IMR-90 (cell line): ENCODE measurements around the gene APOE.

ENCODE experiments used
- BHLHE40 ChIP-seq: fragments of 150-350 bp; IDR thresholded peaks from 2 replicates; pipeline ENCODE4 v1.6.1; 2016; ENCODE audit warnings: mild to moderate bottlenecking, low read depth, low read length
- CEBPB ChIP-seq: IDR thresholded peaks from 2 replicates; pipeline ENCODE4 v1.6.1; 2012; ENCODE audit warnings: low read depth, low read length, improper control_type of control experiment
- CHD1 ChIP-seq: IDR thresholded peaks from 2 replicates; pipeline ENCODE4 v1.6.1; 2012; ENCODE audit warnings: low read depth, low read length, improper control_type of control experiment
- MAFK ChIP-seq: IDR thresholded peaks from 2 replicates; pipeline ENCODE4 v1.6.1; 2012; ENCODE audit warnings: low read depth, low read length, improper control_type of control experiment
- MAZ ChIP-seq: IDR thresholded peaks from 2 replicates; pipeline ENCODE4 v1.6.1; 2012; ENCODE audit warnings: low read depth, mild to moderate bottlenecking, low read length, improper control_type of control experiment, moderate library complexity, borderline replicate concordance
- MXI1 ChIP-seq: IDR thresholded peaks from 2 replicates; pipeline ENCODE4 v1.6.1; 2012; ENCODE audit warnings: low read depth, mild to moderate bottlenecking, low read length, moderate library complexity, borderline replicate concordance
- NFE2L2 ChIP-seq: fragments of 150-350 bp; IDR thresholded peaks from 2 replicates; pipeline ENCODE4 v1.6.1; 2016; ENCODE audit warnings: low read depth, mild to moderate bottlenecking, low read length
- POLR2A ChIP-seq: IDR thresholded peaks from 2 replicates; pipeline ENCODE4 v1.6.1; 2012; ENCODE audit warnings: mild to moderate bottlenecking, low read depth, low read length
- RAD21 ChIP-seq: IDR thresholded peaks from 2 replicates; pipeline ENCODE4 v1.6.1; 2012; ENCODE audit warnings: low read length, improper control_type of control experiment
- RFX5 ChIP-seq: IDR thresholded peaks from 2 replicates; pipeline ENCODE4 v1.8.0; 2012; ENCODE audit warnings: low read depth, mild to moderate bottlenecking, low read length, moderate library complexity
- SMC3 ChIP-seq: fragments of 150-350 bp; IDR thresholded peaks from 2 replicates; pipeline ENCODE4 v1.6.1; 2016; ENCODE audit warnings: low read depth, mild to moderate bottlenecking, antibody characterized with exemption, low read length, moderate library complexity
- USF2 ChIP-seq: fragments of 150-350 bp; IDR thresholded peaks from 2 replicates; pipeline ENCODE4 v1.6.1; 2017; ENCODE audit warnings: mild to moderate bottlenecking, antibody characterized with exemption, low read length, low read depth
- TF ChIP-seq, protein P1 (sequence below): conservative IDR thresholded peaks from 2 replicates; pipeline ENCODE4 v1.5.1; 2012; ENCODE audit warnings: mild to moderate bottlenecking, low read depth, low read length, improper control_type of control experiment
- TF ChIP-seq, protein P2 (sequence below): fragments of 150-350 bp; IDR thresholded peaks from 2 replicates; pipeline ENCODE4 v1.6.1; 2016; ENCODE audit warnings: low read depth, mild to moderate bottlenecking, low read length, moderate library complexity, borderline replicate concordance

- TF ChIP-seq, protein P1, sequence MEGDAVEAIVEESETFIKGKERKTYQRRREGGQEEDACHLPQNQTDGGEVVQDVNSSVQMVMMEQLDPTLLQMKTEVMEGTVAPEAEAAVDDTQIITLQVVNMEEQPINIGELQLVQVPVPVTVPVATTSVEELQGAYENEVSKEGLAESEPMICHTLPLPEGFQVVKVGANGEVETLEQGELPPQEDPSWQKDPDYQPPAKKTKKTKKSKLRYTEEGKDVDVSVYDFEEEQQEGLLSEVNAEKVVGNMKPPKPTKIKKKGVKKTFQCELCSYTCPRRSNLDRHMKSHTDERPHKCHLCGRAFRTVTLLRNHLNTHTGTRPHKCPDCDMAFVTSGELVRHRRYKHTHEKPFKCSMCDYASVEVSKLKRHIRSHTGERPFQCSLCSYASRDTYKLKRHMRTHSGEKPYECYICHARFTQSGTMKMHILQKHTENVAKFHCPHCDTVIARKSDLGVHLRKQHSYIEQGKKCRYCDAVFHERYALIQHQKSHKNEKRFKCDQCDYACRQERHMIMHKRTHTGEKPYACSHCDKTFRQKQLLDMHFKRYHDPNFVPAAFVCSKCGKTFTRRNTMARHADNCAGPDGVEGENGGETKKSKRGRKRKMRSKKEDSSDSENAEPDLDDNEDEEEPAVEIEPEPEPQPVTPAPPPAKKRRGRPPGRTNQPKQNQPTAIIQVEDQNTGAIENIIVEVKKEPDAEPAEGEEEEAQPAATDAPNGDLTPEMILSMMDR: 0 out of 2 replicates have a peak, but pooled peaks have one; percentile 1
- TF ChIP-seq, protein P2, sequence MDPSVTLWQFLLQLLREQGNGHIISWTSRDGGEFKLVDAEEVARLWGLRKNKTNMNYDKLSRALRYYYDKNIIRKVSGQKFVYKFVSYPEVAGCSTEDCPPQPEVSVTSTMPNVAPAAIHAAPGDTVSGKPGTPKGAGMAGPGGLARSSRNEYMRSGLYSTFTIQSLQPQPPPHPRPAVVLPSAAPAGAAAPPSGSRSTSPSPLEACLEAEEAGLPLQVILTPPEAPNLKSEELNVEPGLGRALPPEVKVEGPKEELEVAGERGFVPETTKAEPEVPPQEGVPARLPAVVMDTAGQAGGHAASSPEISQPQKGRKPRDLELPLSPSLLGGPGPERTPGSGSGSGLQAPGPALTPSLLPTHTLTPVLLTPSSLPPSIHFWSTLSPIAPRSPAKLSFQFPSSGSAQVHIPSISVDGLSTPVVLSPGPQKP: 0 out of 2 replicates have a peak, but pooled peaks have one; percentile 57
- TF ChIP-seq USF2: no peak
- TF ChIP-seq MXI1: no peak
- TF ChIP-seq POLR2A: peak; percentile 70
- TF ChIP-seq MAZ: peak; percentile 91; the same call in 1 of the 2 replicates
- no peak for TF ChIP-seq SMC3
- TF ChIP-seq CHD1: no peak
- TF ChIP-seq RAD21: 0 out of 2 replicates have a peak, but pooled peaks have one; percentile 14
- peak; percentile 31; the same call in 1 of the 2 replicates for TF ChIP-seq CEBPB
- no peak for TF ChIP-seq MAFK
- no peak for TF ChIP-seq NFE2L2
- no peak for TF ChIP-seq BHLHE40
- TF ChIP-seq RFX5: no peak
Observed at GRCh38 chr19:44890366-44891015, 15.1 kb upstream of the APOE start.
